Liver (tissue), 9 donors: ENCODE measurements around the gene ATXN10. TPM values are rescaled to one million over a fixed set of nuclear protein-coding genes. Genes with fewer than 3 reads are reported as not detected.

ENCODE experiments used
- DNase-seq: peaks from one replicate; pipeline ENCODE4 v3.0.0-alpha.2; 2017; ENCODE audit warnings: low spot score
- H3K27ac ChIP-seq, 2 donors: one replicate each; pipeline ENCODE4 v1.7.0; 2013; ENCODE audit warnings: inconsistent platforms in 2 of 2, low read length in 2 of 2, control low read depth in 1 of 2, low read depth in 1 of 2, mild to moderate bottlenecking in 1 of 2
- H3K27me3 ChIP-seq, 4 donors: one replicate each; pipeline versions ENCODE4 v1.6.1 to v1.7.0; 2013; ENCODE audit warnings: low read length in 3 of 4, inconsistent platforms in 1 of 4, mild to moderate bottlenecking in 1 of 4, moderate library complexity in 1 of 4; ENCODE audit not compliant: control insufficient read depth in 4 of 4, insufficient read depth in 4 of 4
- H3K36me3 ChIP-seq, 4 donors: one replicate each; pipeline versions ENCODE4 v1.6.1 to v1.7.0; 2013; ENCODE audit warnings: low read length in 3 of 4, mild to moderate bottlenecking in 3 of 4, low read depth in 1 of 4, moderate library complexity in 1 of 4; ENCODE audit not compliant: control insufficient read depth in 4 of 4, insufficient read depth in 3 of 4
- H3K4me1 ChIP-seq, 4 donors: one replicate each; pipeline versions ENCODE4 v1.6.1 to v1.7.0; 2013; ENCODE audit warnings: low read length in 3 of 4, mild to moderate bottlenecking in 3 of 4, moderate library complexity in 1 of 4; ENCODE audit not compliant: control insufficient read depth in 4 of 4, insufficient read depth in 4 of 4
- H3K4me3 ChIP-seq, 3 donors: one replicate each; pipeline versions ENCODE4 v1.6.1 to v1.7.0; 2013; ENCODE audit warnings: low read length in 3 of 3, control low read depth in 1 of 3, low read depth in 1 of 3, mild to moderate bottlenecking in 1 of 3
- H3K9ac ChIP-seq, 2 donors: one replicate each; pipeline ENCODE4 v1.7.0; 2013; ENCODE audit warnings: low read length in 2 of 2, mild to moderate bottlenecking in 2 of 2, moderate library complexity in 2 of 2, control low read depth in 1 of 2, low read depth in 1 of 2
- H3K9me3 ChIP-seq, 4 donors: one replicate each; pipeline versions ENCODE4 v1.6.1 to v1.7.0; 2013; ENCODE audit warnings: low read length in 3 of 4; ENCODE audit not compliant: control insufficient read depth in 4 of 4
- ATF3 ChIP-seq: IDR thresholded peaks from 2 replicates; pipeline ENCODE4 v1.6.1; 2016; ENCODE audit warnings: antibody characterized with exemption
- CTCF ChIP-seq: fragments of 150-350 bp; IDR thresholded peaks from 2 replicates; pipeline ENCODE4 v1.5.1; 2017; ENCODE audit warnings: improper control_type of control experiment, low read depth, low read length; ENCODE audit not compliant: missing input control
- EGR1 ChIP-seq, 2 donors: IDR thresholded peaks; 2 replicates each; pipeline ENCODE4 v1.6.1; 2016 to 2018; ENCODE audit warnings: antibody characterized with exemption in 2 of 2, low read depth in 2 of 2
- FOXA1 ChIP-seq: IDR thresholded peaks from 2 replicates; pipeline ENCODE4 v1.6.1; 2016; ENCODE audit warnings: antibody characterized with exemption
- FOXA2 ChIP-seq: IDR thresholded peaks from 2 replicates; pipeline ENCODE4 v1.6.1; 2016; ENCODE audit warnings: antibody characterized with exemption
- GABPA ChIP-seq, 2 donors: IDR thresholded peaks in 1 of 2; conservative IDR thresholded peaks in 1 of 2; 2 replicates each; pipeline ENCODE4 v1.6.1; 2016; ENCODE audit warnings: antibody characterized with exemption in 2 of 2, mild to moderate bottlenecking in 1 of 2, moderate library complexity in 1 of 2
- HNF4A ChIP-seq, 2 donors: conservative IDR thresholded peaks; 2 replicates each; pipeline ENCODE4 v1.6.1; 2016; ENCODE audit warnings: antibody characterized with exemption in 2 of 2, mild to moderate bottlenecking in 2 of 2
- JUND ChIP-seq, 2 donors: IDR thresholded peaks; 2 replicates each; pipeline ENCODE4 v1.6.1; 2016; ENCODE audit warnings: antibody characterized with exemption in 2 of 2
- RAD21 ChIP-seq, 2 donors: IDR thresholded peaks; 2 replicates each; pipeline ENCODE4 v1.6.1; 2016; ENCODE audit warnings: antibody characterized with exemption in 2 of 2, mild to moderate bottlenecking in 2 of 2
- REST ChIP-seq: IDR thresholded peaks from 2 replicates; pipeline ENCODE4 v1.6.1; 2016; ENCODE audit warnings: antibody characterized with exemption, mild to moderate bottlenecking
- RXRA ChIP-seq, 2 donors: IDR thresholded peaks; 2 replicates each; pipeline ENCODE4 v1.6.1; 2017 to 2018; ENCODE audit warnings: antibody characterized with exemption in 2 of 2, mild to moderate bottlenecking in 1 of 2
- SP1 ChIP-seq: IDR thresholded peaks from 2 replicates; pipeline ENCODE4 v1.6.1; 2018; ENCODE audit warnings: antibody characterized with exemption, mild to moderate bottlenecking
- YY1 ChIP-seq: IDR thresholded peaks from 2 replicates; pipeline ENCODE4 v1.6.1; 2016; ENCODE audit warnings: antibody characterized with exemption, mild to moderate bottlenecking
- ZBTB33 ChIP-seq: IDR thresholded peaks from 2 replicates; pipeline ENCODE4 v1.6.1; 2016; ENCODE audit warnings: antibody characterized with exemption
- WGBS: extraction: QIAGEN DNeasy Blood & Tissue Kit; methylation state at CpG from one replicate; pipeline ENCODE4 v1.1.7; 2013; 5-methylcytosine and 5-hydroxymethylcytosine counted together
- polyA plus RNA-seq, 2 donors: library from polyadenylated mRNA; stranded (reverse) in 1 of 2; unstranded in 1 of 2; fragments of 200-250 nt in 1 of 2; fragments of >200 nt in 1 of 2; fragmentation: Nextera tagmentation in 1 of 2; extraction: Ambion mirVana in 1 of 2; gene quantifications; one replicate each; pipeline versions ENCODE4 v1.2.1 to v1.2.3, GENCODE V29; 2013 to 2015
- total RNA-seq, 2 donors: library from RNA; depleted of rRNA; stranded (reverse); fragments of >200 nt; gene quantifications; one replicate each; pipeline ENCODE4 v1.2.3, GENCODE V29; 2014
- TF ChIP-seq, protein P1 (sequence below): IDR thresholded peaks from 2 replicates; pipeline ENCODE4 v1.6.1; 2016; ENCODE audit warnings: antibody characterized with exemption
- donor health status: healthy.
- donor health status: healthy.
- donor health status: healthy.
- donor health status: healthy.
- donor health status: healthy.

Gene ATXN10
- total and polyA plus RNA-seq, 4 donors: 34.9 to 100 (median 69.7) TPM

- DNase-seq: no peak
- no peak for TF ChIP-seq FOXA2
- TF ChIP-seq EGR1 (IDR thresholded peaks at IDR 0.05; ENCODE audit: low read depth in 2 of 2): no peak
- no peak for TF ChIP-seq YY1
- no peak for TF ChIP-seq SP1
- no peak for TF ChIP-seq REST
- TF ChIP-seq ZBTB33: no peak
- TF ChIP-seq JUND (IDR thresholded peaks at IDR 0.05): no peak
- TF ChIP-seq RXRA (IDR thresholded peaks at IDR 0.05): no peak
- TF ChIP-seq GABPA (IDR thresholded peaks at IDR 0.05 in 1 of 2, conservative IDR thresholded peaks at IDR 0.05 in 1 of 2): no peak
- TF ChIP-seq CTCF: peak; percentile 11
- TF ChIP-seq HNF4A (conservative IDR thresholded peaks at IDR 0.05): no peak
- TF ChIP-seq RAD21 (IDR thresholded peaks at IDR 0.05): peak; percentile 22 to 46
- H3K36me3 ChIP-seq: peaks cover 2 to 14% (median 4%) of the 10 kb centered on the region in 4 donors
Measured at GRCh38 chr22:45731798-45732495, 60.3 kb downstream of the ATXN10 start.

DNA sequence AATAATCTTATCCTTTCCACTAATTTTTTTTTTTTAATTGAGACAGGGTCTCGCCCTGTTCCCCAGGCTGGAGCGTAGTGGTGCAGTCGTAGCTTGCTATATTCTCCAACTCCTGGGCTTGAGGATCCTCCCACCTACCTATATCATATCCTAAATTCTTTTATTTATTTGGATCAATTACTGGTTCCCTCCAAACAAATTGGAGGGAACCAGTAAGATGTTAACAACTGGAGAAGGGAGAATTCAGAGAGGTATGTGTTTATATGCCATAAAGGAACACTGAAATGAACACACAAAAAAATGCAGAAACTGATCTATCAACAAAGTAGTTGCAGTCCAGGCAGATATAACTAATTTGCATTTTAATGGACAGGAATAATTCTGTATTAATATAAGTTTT, 63.6 kb downstream of the ATXN10 start:
- Histone ChIP-seq H3K9ac (no peak overlapping the region), H3K36me3 (peaks cover 2 to 25% (median 16%) of the 10 kb centered on the region in 4 donors), H3K27ac (no peak overlapping the region), H3K9me3 (no peaks in the 10 kb centered on the region), H3K4me3 (no peak overlapping the region), H3K27me3 (no peaks in the 10 kb centered on the region), H3K4me1 (no peaks in the 10 kb centered on the region)
- 99% methylated on average over 3 of the region's 3 CpGs for WGBS
- no peak for DNase-seq
- TF ChIP-seq ATF3 (no peak), RXRA (IDR thresholded peaks at IDR 0.05) (no peak), RAD21 (IDR thresholded peaks at IDR 0.05) (no peak), ZBTB33 (no peak), REST (no peak), SP1 (no peak), EGR1 (IDR thresholded peaks at IDR 0.05; ENCODE audit: low read depth in 2 of 2) (no peak), JUND (IDR thresholded peaks at IDR 0.05) (no peak), FOXA1 (no peak), YY1 (no peak)
- TF ChIP-seq, protein P1, sequence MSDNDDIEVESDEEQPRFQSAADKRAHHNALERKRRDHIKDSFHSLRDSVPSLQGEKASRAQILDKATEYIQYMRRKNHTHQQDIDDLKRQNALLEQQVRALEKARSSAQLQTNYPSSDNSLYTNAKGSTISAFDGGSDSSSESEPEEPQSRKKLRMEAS: no peak

More at GRCh38 chr22:45731798-45732495, 60.3 kb downstream of the ATXN10 start:
- Histone ChIP-seq H3K4me3 (no peak overlapping the region), H3K4me1 (peaks cover 0 to 4% (median 1%) of the 10 kb centered on the region in 4 donors), H3K27ac (no peak overlapping the region), H3K9me3 (no peaks in the 10 kb centered on the region), H3K9ac (no peak overlapping the region), H3K27me3 (no peaks in the 10 kb centered on the region)
- 90% methylated on average over 7 of the region's 7 CpGs for WGBS
